Thyroid gland (tissue), 4 donors: ENCODE data around the gene FIGNL2. TPM values are rescaled to one million over a fixed set of nuclear protein-coding genes. Genes with fewer than 3 reads are reported as not detected.
A peak's percentile ranks its signal among the peaks of the same experiment; 100 is the strongest.

Experiments
- DNase-seq, 2 donors: peaks; one replicate each; pipeline ENCODE4 v3.0.0-alpha.2; 2019
- H3K27ac ChIP-seq, 3 donors: fragments of 200-600 bp; sonication (generic); 1 replicate in 2 of 3; 2 replicates in 1 of 3; pipeline ENCODE4 v1.5.1; 2016 to 2019; ENCODE audit warnings: mild to moderate bottlenecking in 1 of 3, moderate library complexity in 1 of 3
- H3K27me3 ChIP-seq: fragments of 200-600 bp; sonication (generic); one replicate; pipeline ENCODE4 v1.5.1; 2019
- H3K36me3 ChIP-seq, 2 donors: fragments of 200-600 bp; sonication (generic); one replicate each; pipeline ENCODE4 v1.5.1; 2016 to 2019
- H3K4me1 ChIP-seq, 2 donors: fragments of 200-600 bp; sonication (generic); one replicate each; pipeline ENCODE4 v1.5.1; 2017 to 2019
- H3K4me3 ChIP-seq, 3 donors: fragments of 200-600 bp; sonication (generic); replicated peaks in 1 of 3; 1 replicate in 2 of 3; 2 replicates in 1 of 3; pipeline ENCODE4 v1.5.1; 2016; ENCODE audit warnings: mild to moderate bottlenecking in 1 of 3
- H3K9me3 ChIP-seq: fragments of 200-600 bp; sonication (generic); one replicate; pipeline ENCODE4 v1.5.1; 2017
- POLR2A ChIP-seq, 2 donors: fragments of 450-650 bp; IDR thresholded peaks; one replicate each; pipeline ENCODE4 v1.6.1; 2017; ENCODE audit warnings: antibody characterized with exemption in 2 of 2, mild to moderate bottlenecking in 2 of 2, moderate library complexity in 1 of 2
- WGBS, 2 donors: methylation state at CpG; one replicate each; pipeline ENCODE4 v1.1.5; 2017; 5-methylcytosine and 5-hydroxymethylcytosine counted together
- intact Hi-C: fragments of 100-400 bp; cut with DNase I; formaldehyde crosslinking; loops from one replicate; pipeline ENCODE4 v1.15.1; 2023
- total RNA-seq, 4 donors: library from RNA; depleted of rRNA; stranded (reverse); fragments of >200 nt; gene quantifications; one replicate each; pipeline ENCODE4 v1.2.3, GENCODE V29; 2016
- TF ChIP-seq, protein P1 (sequence below), 6 experiments: fragments of 200-600 bp in 3 of 6; fragments of 450-650 bp in 3 of 6; sonication (generic) in 3 of 6; IDR thresholded peaks; one replicate each; pipeline ENCODE4 v1.5.1; 2016 to 2019; ENCODE audit warnings: antibody characterized with exemption in 6 of 6, mild to moderate bottlenecking in 2 of 6, inconsistent platforms in 1 of 6, moderate library complexity in 1 of 6

The FIGNL2 gene
- total RNA-seq, 4 donors from 2014 or later = 0.45 to 1.6 (median 1.1) TPM

DNA sequence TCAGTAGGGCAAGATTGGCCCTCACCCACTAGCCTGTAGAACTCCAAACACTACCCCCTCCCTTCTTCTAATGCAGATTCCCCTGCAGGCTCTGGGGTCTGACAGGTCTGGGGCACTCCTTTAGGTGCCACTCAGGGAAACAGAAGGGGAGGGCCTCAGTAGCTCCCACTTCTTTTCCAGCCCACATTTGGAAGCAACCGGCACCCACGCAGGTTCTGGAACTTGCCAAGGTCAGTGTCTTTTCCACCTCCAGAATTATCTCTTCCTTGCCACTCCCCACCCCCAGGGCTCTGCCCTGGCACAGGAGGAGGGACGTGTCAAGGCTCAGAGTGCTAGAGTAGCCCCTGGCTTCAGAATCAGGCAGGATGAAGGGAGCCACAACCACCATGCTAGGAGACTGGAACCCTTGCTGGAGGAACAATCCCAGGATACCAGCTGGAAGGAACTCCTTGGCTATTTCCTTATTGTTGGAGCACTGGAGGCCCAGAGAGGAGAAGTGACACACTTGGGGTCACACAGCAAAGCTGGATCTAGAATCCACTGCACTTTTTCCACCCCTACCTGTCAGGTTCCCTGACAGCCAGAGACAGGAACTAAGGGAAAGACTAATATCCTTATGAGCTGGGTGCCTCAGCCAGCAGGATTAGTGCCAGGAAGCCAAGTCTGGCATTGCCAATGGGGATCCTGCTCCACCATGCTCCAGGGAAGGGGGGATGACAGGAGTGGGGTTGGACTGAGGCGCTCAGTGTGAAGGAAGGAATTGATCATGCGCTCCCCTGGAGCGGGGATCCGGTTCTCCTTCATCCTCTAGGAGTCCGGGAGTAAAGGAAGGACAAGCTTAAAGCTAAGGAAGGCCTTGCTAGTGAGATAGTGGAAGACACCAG is 1.8 kb upstream of the FIGNL2 start:
- intact Hi-C loops = no loop called here
- peaks cover 14 to 37% of the 10 kb centered on the region in 2 donors for H3K4me1 ChIP-seq

GRCh38 chr12:51848841-51849735 is 570 bp upstream of the FIGNL2 start:
- no peaks in the 10 kb centered on the region for H3K9me3 ChIP-seq
- TF ChIP-seq POLR2A (IDR thresholded peaks at IDR 0.05) = no peak
- TF ChIP-seq, protein P1, sequence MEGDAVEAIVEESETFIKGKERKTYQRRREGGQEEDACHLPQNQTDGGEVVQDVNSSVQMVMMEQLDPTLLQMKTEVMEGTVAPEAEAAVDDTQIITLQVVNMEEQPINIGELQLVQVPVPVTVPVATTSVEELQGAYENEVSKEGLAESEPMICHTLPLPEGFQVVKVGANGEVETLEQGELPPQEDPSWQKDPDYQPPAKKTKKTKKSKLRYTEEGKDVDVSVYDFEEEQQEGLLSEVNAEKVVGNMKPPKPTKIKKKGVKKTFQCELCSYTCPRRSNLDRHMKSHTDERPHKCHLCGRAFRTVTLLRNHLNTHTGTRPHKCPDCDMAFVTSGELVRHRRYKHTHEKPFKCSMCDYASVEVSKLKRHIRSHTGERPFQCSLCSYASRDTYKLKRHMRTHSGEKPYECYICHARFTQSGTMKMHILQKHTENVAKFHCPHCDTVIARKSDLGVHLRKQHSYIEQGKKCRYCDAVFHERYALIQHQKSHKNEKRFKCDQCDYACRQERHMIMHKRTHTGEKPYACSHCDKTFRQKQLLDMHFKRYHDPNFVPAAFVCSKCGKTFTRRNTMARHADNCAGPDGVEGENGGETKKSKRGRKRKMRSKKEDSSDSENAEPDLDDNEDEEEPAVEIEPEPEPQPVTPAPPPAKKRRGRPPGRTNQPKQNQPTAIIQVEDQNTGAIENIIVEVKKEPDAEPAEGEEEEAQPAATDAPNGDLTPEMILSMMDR (IDR thresholded peaks at IDR 0.05) = no peak
- intact Hi-C loops = no loop called here
- H3K4me1 ChIP-seq = peaks cover 14 to 37% of the 10 kb centered on the region in 2 donors
- 41 to 54% methylated on average over 24 to 32 of the region's 57 CpGs for WGBS, 2 donors
- H3K4me3 ChIP-seq = peak overlapping the region in 1 of 3 donors; percentile 63
- H3K36me3 ChIP-seq = no peaks in the 10 kb centered on the region
- peak overlapping the region in 2 of 3 donors; percentile 53 to 75 for H3K27ac ChIP-seq
- H3K27me3 ChIP-seq = peaks cover 9% of the 10 kb centered on the region
- peak in 1 of 2 donors; percentile 28 for DNase-seq

More for the DNA sequence above, 1.8 kb upstream of the FIGNL2 start:
- TF ChIP-seq, protein P1 (IDR thresholded peaks at IDR 0.05) = no peak
- TF ChIP-seq POLR2A (IDR thresholded peaks at IDR 0.05) = no peak
- 85 to 96% methylated on average over 8 of the region's 8 CpGs for WGBS, 2 donors
- Histone ChIP-seq H3K36me3 (no peaks in the 10 kb centered on the region), H3K27me3 (peaks cover 9% of the 10 kb centered on the region), H3K4me3 (no peak overlapping the region), H3K9me3 (no peaks in the 10 kb centered on the region), H3K27ac (peak overlapping the region in 1 of 3 donors; percentile 17)
- no peak for DNase-seq

GRCh38 chr12:51847643-51848325 is 734 bp downstream of the FIGNL2 start:
- Histone ChIP-seq H3K36me3 (no peaks in the 10 kb centered on the region), H3K27me3 (peaks cover 9% of the 10 kb centered on the region), H3K4me1 (peaks cover 14 to 37% of the 10 kb centered on the region in 2 donors), H3K9me3 (no peaks in the 10 kb centered on the region), H3K27ac (peak overlapping the region; percentile 15 to 73 (median 65)), H3K4me3 (peak overlapping the region in 2 of 3 donors; percentile 17 to 63)
- peak in 1 of 2 donors; percentile 35 for DNase-seq
- TF ChIP-seq, protein P1 (IDR thresholded peaks at IDR 0.05) = no peak
- no peak for TF ChIP-seq POLR2A (IDR thresholded peaks at IDR 0.05)
- 0% methylated on average over 7 to 8 of the region's 40 CpGs for WGBS, 2 donors
- intact Hi-C loops = no loop called here

DNA sequence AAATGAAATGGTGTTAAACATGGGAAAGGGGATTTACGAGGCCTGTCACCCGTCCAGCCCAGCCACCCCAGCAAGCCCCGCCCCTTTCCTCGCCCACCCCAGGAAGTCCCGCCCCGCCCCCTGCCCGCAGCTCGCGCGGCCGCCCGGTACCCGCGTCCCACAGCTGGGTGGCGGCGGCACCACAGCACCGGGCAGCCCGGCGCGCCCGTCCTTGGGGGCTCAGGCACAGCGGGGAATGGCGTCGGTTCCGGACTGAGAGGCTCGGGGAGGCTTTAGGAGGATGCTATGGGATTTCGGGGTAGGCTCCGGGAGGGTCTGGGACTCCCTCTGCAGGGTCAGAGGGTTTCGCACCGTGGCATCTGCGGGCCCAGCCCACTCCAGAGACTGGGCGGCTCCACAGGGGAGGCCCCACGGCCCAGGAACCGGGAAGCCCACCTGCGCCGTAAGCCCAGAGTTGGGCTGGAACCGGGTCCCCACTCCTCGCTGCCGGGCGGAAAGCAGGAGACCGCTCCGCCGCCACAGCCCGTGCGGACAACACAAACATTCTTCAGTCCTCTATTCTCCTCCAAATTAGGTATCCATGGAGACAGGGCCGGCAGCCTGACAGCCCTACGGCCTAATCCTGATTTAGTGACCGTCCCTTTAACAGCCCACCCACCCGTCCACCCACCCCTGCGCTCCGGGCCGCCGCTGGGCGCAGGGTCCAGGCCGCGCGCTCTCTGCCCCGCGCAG is 1.4 kb downstream of the FIGNL2 start:
- peak in 1 of 2 donors; percentile 31 for TF ChIP-seq POLR2A (IDR thresholded peaks at IDR 0.05)
- TF ChIP-seq, protein P1 (IDR thresholded peaks at IDR 0.05) = no peak
- Histone ChIP-seq H3K4me1 (peaks cover 14 to 37% of the 10 kb centered on the region in 2 donors), H3K4me3 (peak overlapping the region in 2 of 3 donors; percentile 20 to 63), H3K9me3 (no peaks in the 10 kb centered on the region), H3K27ac (peak overlapping the region in 2 of 3 donors; percentile 65 to 73), H3K27me3 (peaks cover 9% of the 10 kb centered on the region), H3K36me3 (no peaks in the 10 kb centered on the region)
- DNase-seq = peak; percentile 34 to 55
- WGBS, 2 donors = 0 to 1% methylated on average over 4 to 19 of the region's 59 CpGs
- intact Hi-C loops = no loop called here
